Measurements from ENCODE around the gene FAF1. TPM values are rescaled to one million over a fixed set of nuclear protein-coding genes. Genes with fewer than 3 reads are reported as not detected.

Gene FAF1
- total and polyA plus RNA-seq, 9 of the 15 experiments (the other 6 are each of a cell fraction or from before 2014, with no cell fraction given), result 48.7 to 225 (median 118) TPM

DNA sequence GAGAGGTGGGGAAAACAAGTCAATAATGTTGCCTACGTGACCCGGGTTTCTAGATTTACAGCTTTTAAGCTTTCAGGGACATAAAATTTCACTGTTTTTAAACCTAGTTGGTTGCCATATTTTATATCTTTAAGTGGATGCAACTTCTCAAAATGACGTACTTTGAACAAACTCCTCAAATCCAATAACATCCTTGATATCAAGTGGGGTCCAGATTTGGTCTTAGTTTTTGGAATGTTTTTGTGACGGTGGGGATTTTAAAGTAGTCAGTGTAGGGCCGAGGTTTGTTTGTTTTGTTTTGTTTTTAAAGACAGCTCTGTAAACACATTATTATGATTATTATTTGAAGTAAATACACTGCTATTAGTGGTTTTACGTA is 10.4 kb upstream of the FAF1 start (continued):
- TF ChIP-seq FOXJ2 (tag; IDR thresholded peaks at IDR 0.05) (peak; percentile 58; the same call in 1 of the 2 replicates), KDM1A (IDR thresholded peaks at IDR 0.05) (peak; percentile 51 to 61; a peak in 3 of 4 replicates), HDAC3 (IDR thresholded peaks at IDR 0.05; ENCODE audit: borderline replicate concordance, partially characterized antibody) (peak; percentile 41), KLF10 (CRISPR knock-in tag; IDR thresholded peaks at IDR 0.05) (no peak), ZNF165 (CRISPR knock-in tag; IDR thresholded peaks at IDR 0.05; ENCODE audit: borderline replicate concordance) (no peak), FOSL1 (tag; conservative IDR thresholded peaks at IDR 0.05) (no peak), MBD2 (IDR thresholded peaks at IDR 0.05; ENCODE audit: borderline replicate concordance, low read depth) (no peak), COPS2 (conservative IDR thresholded peaks at IDR 0.05) (no peak), CREM (IDR thresholded peaks at IDR 0.05; ENCODE audit: low read depth) (no peak), MAFK (IDR thresholded peaks at IDR 0.05; ENCODE audit: low read length) (no peak), ETV6 (IDR thresholded peaks at IDR 0.05; ENCODE audit: borderline replicate concordance in 1 of 2, low read depth in 2 of 2, low read length in 1 of 2) (no peak), ETV6 (CRISPR knock-in tag; IDR thresholded peaks at IDR 0.05; ENCODE audit: borderline replicate concordance) (no peak), KDM5B (IDR thresholded peaks at IDR 0.05; ENCODE audit: insufficient replicate concordance, low read depth, low read length) (no peak)
- TF ChIP-seq, protein P1, sequence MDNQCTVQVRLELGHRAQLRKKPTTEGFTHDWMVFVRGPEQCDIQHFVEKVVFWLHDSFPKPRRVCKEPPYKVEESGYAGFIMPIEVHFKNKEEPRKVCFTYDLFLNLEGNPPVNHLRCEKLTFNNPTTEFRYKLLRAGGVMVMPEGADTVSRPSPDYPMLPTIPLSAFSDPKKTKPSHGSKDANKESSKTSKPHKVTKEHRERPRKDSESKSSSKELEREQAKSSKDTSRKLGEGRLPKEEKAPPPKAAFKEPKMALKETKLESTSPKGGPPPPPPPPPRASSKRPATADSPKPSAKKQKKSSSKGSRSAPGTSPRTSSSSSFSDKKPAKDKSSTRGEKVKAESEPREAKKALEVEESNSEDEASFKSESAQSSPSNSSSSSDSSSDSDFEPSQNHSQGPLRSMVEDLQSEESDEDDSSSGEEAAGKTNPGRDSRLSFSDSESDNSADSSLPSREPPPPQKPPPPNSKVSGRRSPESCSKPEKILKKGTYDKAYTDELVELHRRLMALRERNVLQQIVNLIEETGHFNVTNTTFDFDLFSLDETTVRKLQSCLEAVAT (IDR thresholded peaks at IDR 0.05), result peak in 1 of 2 experiments; percentile 12; a peak in 1 of 4 replicates
- TF ChIP-seq, protein P2, sequence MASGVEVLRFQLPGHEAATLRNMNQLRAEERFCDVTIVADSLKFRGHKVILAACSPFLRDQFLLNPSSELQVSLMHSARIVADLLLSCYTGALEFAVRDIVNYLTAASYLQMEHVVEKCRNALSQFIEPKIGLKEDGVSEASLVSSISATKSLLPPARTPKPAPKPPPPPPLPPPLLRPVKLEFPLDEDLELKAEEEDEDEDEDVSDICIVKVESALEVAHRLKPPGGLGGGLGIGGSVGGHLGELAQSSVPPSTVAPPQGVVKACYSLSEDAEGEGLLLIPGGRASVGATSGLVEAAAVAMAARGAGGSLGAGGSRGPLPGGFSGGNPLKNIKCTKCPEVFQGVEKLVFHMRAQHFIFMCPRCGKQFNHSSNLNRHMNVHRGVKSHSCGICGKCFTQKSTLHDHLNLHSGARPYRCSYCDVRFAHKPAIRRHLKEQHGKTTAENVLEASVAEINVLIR (CRISPR knock-in tag; IDR thresholded peaks at IDR 0.05), result no peak
- TF ChIP-seq, protein P3, sequence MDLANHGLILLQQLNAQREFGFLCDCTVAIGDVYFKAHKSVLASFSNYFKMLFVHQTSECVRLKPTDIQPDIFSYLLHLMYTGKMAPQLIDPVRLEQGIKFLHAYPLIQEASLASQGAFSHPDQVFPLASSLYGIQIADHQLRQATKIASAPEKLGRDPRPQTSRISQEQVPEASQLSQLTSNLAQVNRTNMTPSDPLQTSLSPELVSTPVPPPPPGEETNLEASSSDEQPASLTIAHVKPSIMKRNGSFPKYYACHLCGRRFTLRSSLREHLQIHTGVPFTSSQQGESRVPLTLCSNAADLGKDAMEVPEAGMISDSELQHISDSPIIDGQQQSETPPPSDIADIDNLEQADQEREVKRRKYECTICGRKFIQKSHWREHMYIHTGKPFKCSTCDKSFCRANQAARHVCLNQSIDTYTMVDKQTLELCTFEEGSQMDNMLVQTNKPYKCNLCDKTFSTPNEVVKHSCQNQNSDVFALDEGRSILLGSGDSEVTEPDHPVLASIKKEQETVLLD (IDR thresholded peaks at IDR 0.05), result no peak
- TF ChIP-seq, protein P4, sequence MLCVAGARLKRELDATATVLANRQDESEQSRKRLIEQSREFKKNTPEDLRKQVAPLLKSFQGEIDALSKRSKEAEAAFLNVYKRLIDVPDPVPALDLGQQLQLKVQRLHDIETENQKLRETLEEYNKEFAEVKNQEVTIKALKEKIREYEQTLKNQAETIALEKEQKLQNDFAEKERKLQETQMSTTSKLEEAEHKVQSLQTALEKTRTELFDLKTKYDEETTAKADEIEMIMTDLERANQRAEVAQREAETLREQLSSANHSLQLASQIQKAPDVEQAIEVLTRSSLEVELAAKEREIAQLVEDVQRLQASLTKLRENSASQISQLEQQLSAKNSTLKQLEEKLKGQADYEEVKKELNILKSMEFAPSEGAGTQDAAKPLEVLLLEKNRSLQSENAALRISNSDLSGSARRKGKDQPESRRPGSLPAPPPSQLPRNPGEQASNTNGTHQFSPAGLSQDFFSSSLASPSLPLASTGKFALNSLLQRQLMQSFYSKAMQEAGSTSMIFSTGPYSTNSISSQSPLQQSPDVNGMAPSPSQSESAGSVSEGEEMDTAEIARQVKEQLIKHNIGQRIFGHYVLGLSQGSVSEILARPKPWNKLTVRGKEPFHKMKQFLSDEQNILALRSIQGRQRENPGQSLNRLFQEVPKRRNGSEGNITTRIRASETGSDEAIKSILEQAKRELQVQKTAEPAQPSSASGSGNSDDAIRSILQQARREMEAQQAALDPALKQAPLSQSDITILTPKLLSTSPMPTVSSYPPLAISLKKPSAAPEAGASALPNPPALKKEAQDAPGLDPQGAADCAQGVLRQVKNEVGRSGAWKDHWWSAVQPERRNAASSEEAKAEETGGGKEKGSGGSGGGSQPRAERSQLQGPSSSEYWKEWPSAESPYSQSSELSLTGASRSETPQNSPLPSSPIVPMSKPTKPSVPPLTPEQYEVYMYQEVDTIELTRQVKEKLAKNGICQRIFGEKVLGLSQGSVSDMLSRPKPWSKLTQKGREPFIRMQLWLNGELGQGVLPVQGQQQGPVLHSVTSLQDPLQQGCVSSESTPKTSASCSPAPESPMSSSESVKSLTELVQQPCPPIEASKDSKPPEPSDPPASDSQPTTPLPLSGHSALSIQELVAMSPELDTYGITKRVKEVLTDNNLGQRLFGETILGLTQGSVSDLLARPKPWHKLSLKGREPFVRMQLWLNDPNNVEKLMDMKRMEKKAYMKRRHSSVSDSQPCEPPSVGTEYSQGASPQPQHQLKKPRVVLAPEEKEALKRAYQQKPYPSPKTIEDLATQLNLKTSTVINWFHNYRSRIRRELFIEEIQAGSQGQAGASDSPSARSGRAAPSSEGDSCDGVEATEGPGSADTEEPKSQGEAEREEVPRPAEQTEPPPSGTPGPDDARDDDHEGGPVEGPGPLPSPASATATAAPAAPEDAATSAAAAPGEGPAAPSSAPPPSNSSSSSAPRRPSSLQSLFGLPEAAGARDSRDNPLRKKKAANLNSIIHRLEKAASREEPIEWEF (CRISPR knock-in tag; IDR thresholded peaks at IDR 0.05), result no peak
- TF ChIP-seq, protein P5, sequence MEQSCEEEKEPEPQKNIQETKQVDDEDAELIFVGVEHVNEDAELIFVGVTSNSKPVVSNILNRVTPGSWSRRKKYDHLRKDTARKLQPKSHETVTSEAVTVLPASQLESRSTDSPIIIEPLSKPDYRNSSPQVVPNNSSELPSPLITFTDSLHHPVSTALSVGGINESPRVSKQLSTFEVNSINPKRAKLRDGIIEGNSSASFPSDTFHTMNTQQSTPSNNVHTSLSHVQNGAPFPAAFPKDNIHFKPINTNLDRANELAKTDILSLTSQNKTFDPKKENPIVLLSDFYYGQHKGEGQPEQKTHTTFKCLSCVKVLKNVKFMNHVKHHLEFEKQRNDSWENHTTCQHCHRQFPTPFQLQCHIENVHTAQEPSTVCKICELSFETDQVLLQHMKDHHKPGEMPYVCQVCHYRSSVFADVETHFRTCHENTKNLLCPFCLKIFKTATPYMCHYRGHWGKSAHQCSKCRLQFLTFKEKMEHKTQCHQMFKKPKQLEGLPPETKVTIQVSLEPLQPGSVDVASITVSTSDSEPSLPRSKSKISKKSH (CRISPR knock-in tag; IDR thresholded peaks at IDR 0.05), result no peak

Measured in K562 (cell line).